Parathyroid adenoma (tissue), 2 donors: ENCODE results near the gene KRT40.

Source experiments
- H2AFZ ChIP-seq: fragments of 300-600 bp; sonication (generic); one replicate; pipeline ENCODE4 v1.7.0; 2017; ENCODE audit warnings: antibody characterized with exemption, mild to moderate bottlenecking
- H3K27ac ChIP-seq: fragments of 300-600 bp; sonication (generic); one replicate; pipeline ENCODE4 v1.7.0; 2017
- H3K27me3 ChIP-seq: fragments of 300-600 bp; sonication (generic); one replicate; pipeline ENCODE4 v1.7.0; 2017; ENCODE audit warnings: low read length; ENCODE audit not compliant: control insufficient read depth, insufficient read depth
- H3K36me3 ChIP-seq: fragments of 300-600 bp; sonication (generic); one replicate; pipeline ENCODE4 v1.7.0; 2017; ENCODE audit warnings: low read length; ENCODE audit not compliant: control insufficient read depth, insufficient read depth
- H3K4me1 ChIP-seq: fragments of 300-600 bp; sonication (generic); one replicate; pipeline ENCODE4 v1.7.0; 2017; ENCODE audit warnings: control low read depth
- H3K4me2 ChIP-seq: fragments of 300-600 bp; sonication (generic); one replicate; pipeline ENCODE4 v1.7.0; 2017; ENCODE audit warnings: low read length
- H3K4me3 ChIP-seq: fragments of 300-600 bp; sonication (generic); one replicate; pipeline ENCODE4 v1.7.0; 2017; ENCODE audit warnings: low read depth, low read length
- H3K79me2 ChIP-seq: fragments of 300-600 bp; sonication (generic); one replicate; pipeline ENCODE4 v1.7.0; 2017; ENCODE audit warnings: control low read depth
- H3K9ac ChIP-seq: fragments of 300-600 bp; sonication (generic); one replicate; pipeline ENCODE4 v1.7.0; 2017; ENCODE audit warnings: mild to moderate bottlenecking
- H3K9me3 ChIP-seq: fragments of 300-600 bp; sonication (generic); one replicate; pipeline ENCODE4 v1.7.0; 2017; ENCODE audit warnings: low read length; ENCODE audit not compliant: control insufficient read depth
- TF ChIP-seq, protein P1 (sequence below): fragments of 300-600 bp; sonication (generic); IDR thresholded peaks from one replicate; pipeline ENCODE4 v1.7.0; 2017; ENCODE audit warnings: antibody characterized with exemption, mild to moderate bottlenecking
- donor health status: primary hyperparathyroidism.

The KRT40 gene

DNA sequence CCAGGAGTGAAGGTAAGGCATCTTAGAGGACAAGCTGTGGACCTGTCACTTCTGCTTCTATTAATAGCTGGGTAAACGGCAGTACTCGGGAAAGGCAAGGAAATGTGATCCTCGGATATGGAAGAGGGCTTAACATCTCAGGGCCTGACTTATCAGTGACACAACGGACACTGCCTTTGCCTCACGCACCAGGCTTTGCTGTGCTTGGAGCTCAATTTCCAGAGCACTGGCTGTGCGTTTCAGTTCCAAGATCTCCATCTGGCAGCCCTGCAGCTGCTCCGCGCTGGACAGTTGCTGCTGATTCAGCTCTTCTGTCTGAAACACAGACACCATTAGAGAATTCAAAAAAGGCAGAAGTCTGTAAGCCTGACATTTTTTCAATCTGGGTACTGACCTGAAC, 3.5 kb downstream of the KRT40 start:
- TF ChIP-seq, protein P1, sequence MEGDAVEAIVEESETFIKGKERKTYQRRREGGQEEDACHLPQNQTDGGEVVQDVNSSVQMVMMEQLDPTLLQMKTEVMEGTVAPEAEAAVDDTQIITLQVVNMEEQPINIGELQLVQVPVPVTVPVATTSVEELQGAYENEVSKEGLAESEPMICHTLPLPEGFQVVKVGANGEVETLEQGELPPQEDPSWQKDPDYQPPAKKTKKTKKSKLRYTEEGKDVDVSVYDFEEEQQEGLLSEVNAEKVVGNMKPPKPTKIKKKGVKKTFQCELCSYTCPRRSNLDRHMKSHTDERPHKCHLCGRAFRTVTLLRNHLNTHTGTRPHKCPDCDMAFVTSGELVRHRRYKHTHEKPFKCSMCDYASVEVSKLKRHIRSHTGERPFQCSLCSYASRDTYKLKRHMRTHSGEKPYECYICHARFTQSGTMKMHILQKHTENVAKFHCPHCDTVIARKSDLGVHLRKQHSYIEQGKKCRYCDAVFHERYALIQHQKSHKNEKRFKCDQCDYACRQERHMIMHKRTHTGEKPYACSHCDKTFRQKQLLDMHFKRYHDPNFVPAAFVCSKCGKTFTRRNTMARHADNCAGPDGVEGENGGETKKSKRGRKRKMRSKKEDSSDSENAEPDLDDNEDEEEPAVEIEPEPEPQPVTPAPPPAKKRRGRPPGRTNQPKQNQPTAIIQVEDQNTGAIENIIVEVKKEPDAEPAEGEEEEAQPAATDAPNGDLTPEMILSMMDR: no peak
- Histone ChIP-seq H3K27me3 (peaks cover 4% of the 10 kb centered on the region), H3K9ac (no peak overlapping the region), H3K36me3 (no peaks in the 10 kb centered on the region), H2AFZ (peak overlapping the region; percentile 59), H3K4me1 (no peaks in the 10 kb centered on the region), H3K4me3 (no peak overlapping the region), H3K79me2 (no peaks in the 10 kb centered on the region), H3K4me2 (no peak overlapping the region), H3K27ac (no peak overlapping the region), H3K9me3 (no peaks in the 10 kb centered on the region)

DNA sequence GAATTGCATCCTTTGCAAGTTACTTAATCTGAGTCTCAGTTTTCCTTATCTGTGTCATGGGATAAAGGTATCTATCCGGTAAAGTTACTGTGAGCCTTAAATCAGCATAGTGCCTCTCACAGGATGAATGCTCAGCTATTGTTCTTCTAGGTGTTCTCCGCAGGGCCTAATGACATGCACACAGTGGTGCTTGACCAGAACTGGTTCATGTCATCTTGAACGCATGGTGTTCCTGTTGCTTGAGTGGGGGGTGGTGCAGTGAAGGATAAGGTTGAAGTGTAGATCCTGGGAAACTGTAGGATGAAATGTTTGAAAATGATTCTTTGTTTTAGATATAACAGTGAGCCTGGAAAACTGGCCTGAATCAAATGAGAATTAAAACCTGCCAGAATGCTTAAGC, 4.0 kb downstream of the KRT40 start:
- Histone ChIP-seq H3K27ac (no peak overlapping the region), H3K4me2 (no peak overlapping the region), H3K36me3 (no peaks in the 10 kb centered on the region), H3K4me1 (no peaks in the 10 kb centered on the region), H3K9ac (no peak overlapping the region), H3K4me3 (no peak overlapping the region), H3K79me2 (no peaks in the 10 kb centered on the region), H3K9me3 (no peaks in the 10 kb centered on the region), H3K27me3 (peaks cover 4% of the 10 kb centered on the region), H2AFZ (peak overlapping the region; percentile 59)
- TF ChIP-seq, protein P1: no peak

DNA sequence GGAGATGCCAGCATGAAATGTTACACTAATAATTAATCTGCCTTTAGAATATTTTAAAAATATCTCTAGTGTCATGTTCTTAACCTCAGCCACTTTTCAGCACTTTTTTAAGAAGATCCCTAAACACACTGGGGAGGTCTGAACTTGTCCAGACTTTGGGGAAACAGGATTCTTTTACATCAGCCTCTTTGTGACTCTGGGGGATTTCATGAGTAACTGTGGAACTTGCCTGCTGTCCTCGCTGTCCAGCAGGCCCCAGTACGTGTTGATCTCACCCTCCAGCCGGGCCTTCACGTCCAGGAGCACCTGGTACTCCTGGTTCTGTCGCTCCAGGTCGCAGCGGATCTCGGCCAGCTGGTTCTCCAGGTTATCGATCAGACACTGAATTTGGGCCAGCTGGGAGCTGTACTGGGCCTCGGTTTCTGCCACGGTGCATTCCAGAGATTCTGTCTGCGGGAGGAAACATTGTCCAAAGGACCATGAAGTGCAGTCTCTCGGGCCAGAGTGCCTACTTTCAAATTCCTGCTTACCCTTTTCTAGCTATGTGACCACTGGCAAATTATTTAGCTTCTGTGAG, 5.5 kb downstream of the KRT40 start:
- peaks cover 4% of the 10 kb centered on the region for H3K27me3 ChIP-seq
- H3K4me2 ChIP-seq: no peak overlapping the region
- H2AFZ ChIP-seq: no peak overlapping the region
- no peak overlapping the region for H3K9ac ChIP-seq
- no peaks in the 10 kb centered on the region for H3K36me3 ChIP-seq
- no peak overlapping the region for H3K4me3 ChIP-seq
- H3K27ac ChIP-seq: no peak overlapping the region
- no peaks in the 10 kb centered on the region for H3K79me2 ChIP-seq
- no peaks in the 10 kb centered on the region for H3K4me1 ChIP-seq
- TF ChIP-seq, protein P1: no peak
- no peaks in the 10 kb centered on the region for H3K9me3 ChIP-seq

DNA sequence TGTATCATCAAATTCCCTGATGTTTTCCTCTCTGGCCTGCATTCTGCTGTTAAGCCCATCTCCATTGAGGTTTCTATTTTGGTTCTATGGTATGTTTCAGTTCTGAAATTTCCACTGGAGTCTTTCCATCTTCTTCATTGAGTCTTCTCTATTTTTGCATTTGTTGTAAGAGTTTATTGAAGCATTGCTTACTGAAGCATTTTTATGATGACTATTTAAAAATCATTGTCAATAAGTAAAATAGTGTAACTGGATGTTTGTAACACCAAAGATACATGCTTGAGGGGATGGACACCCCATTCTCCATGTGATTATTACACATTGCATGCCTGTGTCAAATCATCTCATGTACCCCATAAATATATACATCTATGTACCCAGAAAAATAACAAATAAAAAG, 8.6 kb downstream of the KRT40 start:
- Histone ChIP-seq H3K4me1 (no peaks in the 10 kb centered on the region), H3K9me3 (no peaks in the 10 kb centered on the region), H3K79me2 (no peaks in the 10 kb centered on the region), H3K27me3 (peaks cover 4% of the 10 kb centered on the region), H3K36me3 (no peaks in the 10 kb centered on the region), H3K4me2 (no peak overlapping the region), H2AFZ (no peak overlapping the region), H3K27ac (no peak overlapping the region), H3K4me3 (no peak overlapping the region), H3K9ac (no peak overlapping the region)
- TF ChIP-seq, protein P1: no peak

DNA sequence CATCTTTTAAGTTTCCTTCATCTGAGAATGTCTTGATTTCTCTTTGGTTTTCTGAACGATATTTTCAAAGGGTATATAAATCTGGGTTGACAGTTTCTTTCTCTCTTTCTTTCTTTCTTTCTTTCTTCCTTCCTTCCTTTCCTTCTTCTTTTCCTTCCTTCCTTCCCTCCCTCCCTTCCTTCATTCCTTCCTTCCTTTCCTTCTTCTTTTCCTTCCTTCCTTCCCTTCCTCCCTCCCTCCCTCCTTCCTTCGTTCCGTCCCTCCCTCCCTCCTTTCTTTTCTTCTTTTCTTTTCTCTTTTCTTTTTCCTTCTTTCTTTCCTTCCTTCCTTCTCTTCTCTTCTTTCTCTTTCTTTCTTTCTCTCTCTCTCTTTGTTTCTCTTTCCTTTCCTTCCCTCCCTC, 9.8 kb downstream of the KRT40 start:
- Histone ChIP-seq H3K27ac (no peak overlapping the region), H2AFZ (no peak overlapping the region), H3K9me3 (no peaks in the 10 kb centered on the region), H3K4me2 (no peak overlapping the region), H3K36me3 (no peaks in the 10 kb centered on the region), H3K27me3 (peaks cover 4% of the 10 kb centered on the region), H3K9ac (no peak overlapping the region), H3K79me2 (no peaks in the 10 kb centered on the region), H3K4me1 (no peaks in the 10 kb centered on the region), H3K4me3 (no peak overlapping the region)
- TF ChIP-seq, protein P1: no peak
